AG10803 (cell line): ENCODE results near the gene SNX9.
A peak's percentile ranks its signal among the peaks of the same experiment; 100 is the strongest.

Experiments
- DNase-seq: peaks from one replicate; pipeline ENCODE4 v3.0.0; 2010; ENCODE audit warnings: low read depth
- H3K4me3 ChIP-seq: 2 replicates; pipeline ENCODE4 v1.5.1; 2011; ENCODE audit warnings: mild to moderate bottlenecking, low read length, control low read depth
- TF ChIP-seq, protein P1 (sequence below): conservative IDR thresholded peaks from 2 replicates; pipeline ENCODE4 v1.5.1; 2011; ENCODE audit warnings: mild to moderate bottlenecking, low read length, control low read depth, inconsistent platforms

SNX9 gene

DNA sequence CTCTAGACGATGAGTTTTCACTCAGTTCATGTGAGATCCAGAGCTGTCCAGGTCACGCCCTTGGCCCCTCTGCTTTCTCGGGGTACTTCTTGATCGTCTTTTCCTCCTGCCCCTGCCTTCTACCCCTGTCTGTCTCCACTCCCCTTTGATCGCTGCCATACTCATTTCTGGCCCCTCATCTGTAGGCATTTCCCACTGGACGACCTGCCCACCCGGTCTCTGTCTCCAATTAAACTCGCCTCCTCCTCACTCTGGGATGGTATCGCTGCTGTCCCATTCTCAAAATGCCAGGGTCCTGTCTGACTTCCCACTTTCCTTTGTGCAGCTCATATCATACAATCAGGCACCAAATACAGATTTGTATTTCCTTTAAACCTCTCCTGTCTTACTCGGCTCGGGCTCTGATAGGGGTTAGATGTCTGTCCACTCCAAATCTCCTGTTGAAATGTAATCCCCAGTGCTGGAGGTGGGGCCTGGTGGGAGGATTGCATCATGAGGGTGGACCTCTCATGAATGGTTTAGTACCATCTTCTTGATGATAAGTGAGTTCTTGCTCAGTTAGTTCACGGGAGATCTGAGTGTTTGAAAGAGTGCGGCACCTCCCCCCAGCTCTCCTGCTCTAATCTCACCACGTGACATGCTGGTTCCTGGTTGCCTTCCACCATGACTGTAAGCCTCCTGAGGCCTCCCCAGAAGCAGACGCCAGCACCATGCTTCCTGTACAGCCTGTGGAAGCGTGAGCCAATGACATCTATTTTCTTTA is 155.2 kb downstream of the SNX9 start:
- no peak for DNase-seq
- TF ChIP-seq, protein P1, sequence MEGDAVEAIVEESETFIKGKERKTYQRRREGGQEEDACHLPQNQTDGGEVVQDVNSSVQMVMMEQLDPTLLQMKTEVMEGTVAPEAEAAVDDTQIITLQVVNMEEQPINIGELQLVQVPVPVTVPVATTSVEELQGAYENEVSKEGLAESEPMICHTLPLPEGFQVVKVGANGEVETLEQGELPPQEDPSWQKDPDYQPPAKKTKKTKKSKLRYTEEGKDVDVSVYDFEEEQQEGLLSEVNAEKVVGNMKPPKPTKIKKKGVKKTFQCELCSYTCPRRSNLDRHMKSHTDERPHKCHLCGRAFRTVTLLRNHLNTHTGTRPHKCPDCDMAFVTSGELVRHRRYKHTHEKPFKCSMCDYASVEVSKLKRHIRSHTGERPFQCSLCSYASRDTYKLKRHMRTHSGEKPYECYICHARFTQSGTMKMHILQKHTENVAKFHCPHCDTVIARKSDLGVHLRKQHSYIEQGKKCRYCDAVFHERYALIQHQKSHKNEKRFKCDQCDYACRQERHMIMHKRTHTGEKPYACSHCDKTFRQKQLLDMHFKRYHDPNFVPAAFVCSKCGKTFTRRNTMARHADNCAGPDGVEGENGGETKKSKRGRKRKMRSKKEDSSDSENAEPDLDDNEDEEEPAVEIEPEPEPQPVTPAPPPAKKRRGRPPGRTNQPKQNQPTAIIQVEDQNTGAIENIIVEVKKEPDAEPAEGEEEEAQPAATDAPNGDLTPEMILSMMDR = no peak
- no peak overlapping the region for H3K4me3 ChIP-seq

DNA sequence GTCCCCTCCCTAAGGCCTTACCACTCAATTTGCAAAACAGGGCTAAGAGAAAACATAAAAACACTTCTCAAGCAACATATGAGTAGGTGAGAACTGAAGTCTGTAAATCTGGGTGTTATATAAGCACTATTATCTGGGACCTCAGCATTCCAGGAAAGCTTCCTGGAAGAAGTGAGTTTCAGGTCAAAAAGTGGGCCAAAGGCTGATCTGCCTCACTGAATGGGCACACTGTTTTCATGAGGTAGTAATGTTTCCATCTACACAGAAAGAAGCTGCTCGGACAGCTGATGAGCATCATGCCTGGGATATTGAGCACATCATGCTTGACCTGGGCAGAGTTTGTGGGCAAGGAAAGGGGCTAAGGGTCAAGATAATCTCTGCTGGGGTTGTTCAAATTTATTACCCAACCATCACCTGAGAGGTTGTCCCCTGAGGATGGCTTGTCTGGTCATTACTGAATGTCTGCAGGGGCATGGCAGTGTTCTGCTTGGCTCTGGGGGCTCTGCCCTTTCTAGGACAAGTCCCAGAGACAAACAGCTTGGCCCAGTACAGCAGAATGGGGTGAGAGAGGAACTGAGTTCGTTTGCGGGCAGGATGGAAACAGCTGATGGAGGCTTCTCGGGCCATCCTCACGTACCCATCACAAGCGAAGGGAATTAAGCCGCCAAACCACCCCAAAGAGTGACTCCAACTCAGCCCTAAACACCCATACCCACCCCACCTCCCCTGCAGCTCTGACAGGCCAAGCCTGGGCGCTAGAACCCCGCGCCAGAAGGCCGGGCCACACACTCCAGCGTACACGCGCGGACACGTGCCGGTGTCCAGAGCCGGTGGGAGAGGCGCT is 157.5 kb downstream of the SNX9 start:
- TF ChIP-seq, protein P1 = no peak
- H3K4me3 ChIP-seq = peak overlapping the region; percentile 73
- no peak for DNase-seq

DNA sequence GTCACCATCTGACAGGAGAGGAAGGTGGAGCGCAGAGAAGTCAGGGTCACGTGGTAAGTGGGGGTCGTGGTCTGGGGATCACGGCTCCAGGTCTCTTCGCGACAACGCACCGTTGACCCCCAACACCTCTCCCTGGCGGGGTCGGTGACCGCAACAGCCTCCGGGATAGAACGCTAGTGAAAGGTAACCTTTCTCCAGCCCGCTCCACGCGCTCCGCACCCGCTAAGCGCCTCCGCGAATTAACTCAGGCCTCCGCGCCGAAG is 158.0 kb downstream of the SNX9 start:
- H3K4me3 ChIP-seq = peak overlapping the region; percentile 73
- DNase-seq = no peak
- TF ChIP-seq, protein P1 = no peak

DNA sequence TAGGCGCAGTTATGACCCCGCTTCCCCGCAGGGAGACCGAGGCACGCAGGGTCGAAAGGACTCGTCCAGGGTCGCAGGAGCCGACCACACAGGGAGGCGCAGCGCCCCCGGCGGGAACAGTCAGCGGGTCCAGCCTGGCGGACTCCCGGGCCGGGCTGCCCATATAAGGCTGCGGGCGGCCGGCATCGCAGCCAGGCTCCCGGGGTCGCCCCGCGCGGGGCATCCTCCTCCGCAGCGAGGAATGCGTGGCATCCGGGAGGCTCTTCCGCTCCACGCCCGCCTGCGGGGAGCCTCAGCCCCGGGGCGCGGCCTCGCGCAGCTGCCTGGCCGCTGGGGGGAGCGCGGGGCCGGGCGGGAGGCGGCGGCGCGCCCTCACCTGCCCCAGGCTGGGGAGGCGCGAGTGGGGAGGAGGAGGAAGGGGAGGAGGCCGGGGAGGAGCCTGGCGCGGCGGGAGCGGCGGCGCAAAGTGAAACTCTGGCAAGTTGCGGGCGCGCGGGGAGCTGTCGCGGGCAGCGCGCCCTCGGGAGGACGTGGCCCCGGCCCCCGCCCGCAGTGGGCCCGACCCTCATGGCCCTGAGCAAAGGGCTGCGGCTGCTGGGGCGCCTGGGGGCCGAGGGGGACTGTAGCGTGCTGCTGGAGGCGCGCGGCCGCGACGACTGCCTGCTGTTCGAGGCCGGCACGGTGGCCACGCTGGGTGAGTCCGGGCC is 158.5 kb downstream of the SNX9 start, which contains the start of gene SYNJ2:
Gene SYNJ2, plus strand, starts transcription at position 469 of the 707 bp plus-strand sequence. Its CDS starts 99 bp downstream, at position 568.
- H3K4me3 ChIP-seq = peak within 1 kb of the TSS; percentile 73
- DNase-seq = peak; percentile 77
- TF ChIP-seq, protein P1 = peak; percentile 48

DNA sequence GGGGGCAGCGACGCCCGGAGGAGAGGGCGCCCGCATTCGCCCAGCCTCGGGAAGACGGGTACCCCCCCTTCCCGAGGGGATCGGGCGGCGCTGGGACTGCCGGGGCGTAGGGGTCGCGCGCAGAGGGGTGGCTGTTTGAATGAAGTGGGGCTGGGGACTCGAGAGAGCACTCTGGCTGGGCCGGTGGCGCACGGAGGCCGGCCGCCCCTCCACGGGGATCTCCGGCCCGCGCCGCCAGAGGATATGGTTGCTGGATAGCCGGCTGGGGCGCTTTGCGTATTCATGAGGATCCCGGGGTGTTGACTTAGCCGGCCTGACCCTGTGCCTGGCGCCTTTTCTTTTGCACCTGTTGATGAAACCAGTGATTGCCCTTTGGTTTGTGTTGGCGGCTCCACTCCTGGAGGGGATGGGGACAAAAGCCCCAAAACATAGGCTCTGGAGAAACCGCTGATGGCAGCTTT is 159.1 kb downstream of the SNX9 start:
- TF ChIP-seq, protein P1 = no peak
- DNase-seq = peak; percentile 25
- peak overlapping the region; percentile 73 for H3K4me3 ChIP-seq

DNA sequence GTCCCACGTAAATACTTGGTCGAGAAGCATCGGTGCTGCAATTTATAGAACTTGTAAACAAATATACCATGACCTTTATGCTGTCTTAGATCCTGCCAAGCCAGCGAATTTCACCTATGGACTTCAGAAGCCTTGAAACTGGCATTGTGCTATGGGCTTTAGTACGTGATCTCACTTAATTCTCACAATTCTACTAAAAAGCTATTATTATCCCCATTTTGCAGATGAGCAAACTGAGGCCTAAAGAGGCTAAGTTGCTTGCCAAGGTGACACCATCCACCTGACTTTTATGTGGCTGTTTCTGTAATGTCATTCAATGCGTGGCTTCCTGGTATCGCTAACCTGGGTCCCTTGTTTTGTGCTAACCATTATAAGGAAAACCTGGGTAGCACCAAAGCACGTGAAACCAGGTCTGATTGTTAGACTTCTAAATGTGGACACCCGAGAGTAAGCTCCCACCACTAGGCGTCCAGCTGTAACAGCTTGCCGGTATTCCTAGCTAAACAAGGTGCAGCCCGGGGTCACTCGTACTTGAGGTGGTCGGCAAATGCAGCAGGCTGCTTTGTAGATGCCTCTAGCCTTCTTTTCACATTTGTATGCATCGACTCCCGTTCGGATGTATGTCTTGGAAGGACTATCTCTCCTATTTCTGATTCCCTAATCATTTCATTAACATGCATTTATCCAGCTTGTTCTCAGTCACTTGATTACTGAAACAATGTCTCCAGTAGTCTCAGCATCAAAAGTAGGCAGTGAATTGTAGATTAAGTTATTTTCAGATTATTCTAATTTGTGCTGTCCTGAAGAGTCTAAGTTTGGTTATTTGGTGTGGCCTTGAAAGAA is 159.7 kb downstream of the SNX9 start:
- DNase-seq = peak; percentile 54
- peak overlapping the region; percentile 73 for H3K4me3 ChIP-seq
- TF ChIP-seq, protein P1 = peak; percentile 66
